ENCODE measurements around the gene KCNIP4.

DNA sequence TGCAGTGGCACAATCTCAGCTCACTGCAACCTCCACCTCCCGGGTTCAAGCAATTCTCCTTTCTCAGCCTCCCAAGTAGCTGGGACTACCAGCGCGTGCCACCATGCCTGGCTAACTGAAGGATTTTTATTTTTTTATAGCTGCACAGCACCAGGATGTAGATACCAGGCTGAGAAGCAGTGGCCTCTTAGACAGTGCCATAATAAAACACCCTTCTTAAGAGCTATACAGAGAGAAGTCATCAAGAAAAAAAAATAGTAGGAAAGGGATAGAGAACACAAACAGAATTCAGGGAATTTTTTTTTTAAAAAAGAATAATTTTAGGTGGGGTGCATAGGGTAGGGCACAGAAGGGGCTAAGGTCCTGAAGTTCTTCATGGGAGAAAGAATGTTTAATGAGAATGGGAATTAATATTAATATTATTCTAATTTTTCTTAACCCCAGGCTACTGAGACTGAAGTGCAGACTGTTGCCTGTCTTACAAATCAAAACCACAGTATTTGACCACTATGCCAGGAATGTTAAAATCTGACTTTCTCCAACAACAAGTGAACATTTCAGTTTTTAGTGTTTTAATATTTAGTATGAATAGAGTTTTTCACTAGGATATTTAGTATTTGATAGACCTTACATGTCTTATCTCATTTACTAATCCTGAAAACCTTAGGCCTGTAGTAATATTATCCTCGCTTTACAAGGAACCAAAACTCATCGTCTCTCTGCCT, 146.7 kb downstream of the KCNIP4 start:
- TF ChIP-seq, protein P1, sequence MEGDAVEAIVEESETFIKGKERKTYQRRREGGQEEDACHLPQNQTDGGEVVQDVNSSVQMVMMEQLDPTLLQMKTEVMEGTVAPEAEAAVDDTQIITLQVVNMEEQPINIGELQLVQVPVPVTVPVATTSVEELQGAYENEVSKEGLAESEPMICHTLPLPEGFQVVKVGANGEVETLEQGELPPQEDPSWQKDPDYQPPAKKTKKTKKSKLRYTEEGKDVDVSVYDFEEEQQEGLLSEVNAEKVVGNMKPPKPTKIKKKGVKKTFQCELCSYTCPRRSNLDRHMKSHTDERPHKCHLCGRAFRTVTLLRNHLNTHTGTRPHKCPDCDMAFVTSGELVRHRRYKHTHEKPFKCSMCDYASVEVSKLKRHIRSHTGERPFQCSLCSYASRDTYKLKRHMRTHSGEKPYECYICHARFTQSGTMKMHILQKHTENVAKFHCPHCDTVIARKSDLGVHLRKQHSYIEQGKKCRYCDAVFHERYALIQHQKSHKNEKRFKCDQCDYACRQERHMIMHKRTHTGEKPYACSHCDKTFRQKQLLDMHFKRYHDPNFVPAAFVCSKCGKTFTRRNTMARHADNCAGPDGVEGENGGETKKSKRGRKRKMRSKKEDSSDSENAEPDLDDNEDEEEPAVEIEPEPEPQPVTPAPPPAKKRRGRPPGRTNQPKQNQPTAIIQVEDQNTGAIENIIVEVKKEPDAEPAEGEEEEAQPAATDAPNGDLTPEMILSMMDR (IDR thresholded peaks at IDR 0.05), result no peak
- TF ChIP-seq EZH2 (IDR thresholded peaks at IDR 0.05; ENCODE audit: borderline replicate concordance, insufficient read depth, low read depth, low read length, poor library complexity, severe bottlenecking), result no peak
